PC-9 (cell line): ENCODE results near the gene CSF1R. TPM values are rescaled to one million over a fixed set of nuclear protein-coding genes. Genes with fewer than 3 reads are reported as not detected.

Experiments
- BruUV-seq: library from RNA; stranded (reverse); fragments of 400-500 nt; replicated peaks from 2 replicates; lab custom pipeline; 2021; lab: Mats Ljungman, UMichigan
- CTCF ChIA-PET: fragments of 300-600 bp; sonication (Branson Sonifier 250); formaldehyde crosslinking; loops from one replicate; lab custom pipeline; 2022; ENCODE audit warnings: antibody characterized with exemption; lab: Charles Lee
- POLR2A ChIA-PET: fragments of 300-600 bp; sonication (Branson Sonifier 250); formaldehyde crosslinking; loops from one replicate; lab custom pipeline; 2022; ENCODE audit warnings: antibody characterized with exemption; ENCODE audit not compliant: unreplicated experiment; lab: Charles Lee
- DNase-seq, 2 experiments: peaks; one replicate each; pipeline versions ENCODE4 v3.0.0 to v3.0.0-alpha.2; 2015 to 2022; ENCODE audit warnings: mixed read lengths in 1 of 2
- H2AFZ ChIP-seq: fragments of 200-600 bp; sonication (generic); 2 replicates; pipeline ENCODE4 v1.8.1; 2017; ENCODE audit warnings: antibody characterized with exemption
- H3F3A ChIP-seq: fragments of 200-600 bp; sonication (generic); 2 replicates; pipeline ENCODE4 v1.8.1; 2017; ENCODE audit warnings: antibody characterized with exemption, mild to moderate bottlenecking, low read depth; ENCODE audit not compliant: insufficient read depth
- H3K27ac ChIP-seq: fragments of 200-600 bp; sonication (generic); 2 replicates; pipeline ENCODE4 v1.6.1; 2016; ENCODE audit warnings: mixed run types
- H3K27me3 ChIP-seq: fragments of 200-600 bp; sonication (generic); 2 replicates; pipeline ENCODE4 v1.6.1; 2016; ENCODE audit warnings: low read depth, mixed run types; ENCODE audit not compliant: insufficient read depth
- H3K36me3 ChIP-seq: fragments of 200-600 bp; sonication (generic); 2 replicates; pipeline ENCODE4 v1.6.1; 2016; ENCODE audit warnings: low read depth, mixed run types
- H3K4me1 ChIP-seq: fragments of 200-600 bp; sonication (generic); replicated peaks from 2 replicates; pipeline ENCODE4 v1.6.1; 2016; ENCODE audit warnings: mixed run types; ENCODE audit not compliant: insufficient read depth
- H3K4me2 ChIP-seq: fragments of 200-600 bp; sonication (generic); 2 replicates; pipeline ENCODE4 v1.6.1; 2017; ENCODE audit warnings: mixed run types
- H3K4me3 ChIP-seq: fragments of 200-600 bp; sonication (generic); 2 replicates; pipeline ENCODE4 v1.6.1; 2016; ENCODE audit warnings: mixed run types
- H3K79me2 ChIP-seq: fragments of 200-600 bp; sonication (generic); 2 replicates; pipeline ENCODE4 v1.6.1; 2017; ENCODE audit warnings: low read depth, mixed run types
- H3K9me2 ChIP-seq: fragments of 200-600 bp; sonication (generic); 2 replicates; pipeline ENCODE4 v1.8.1; 2017; ENCODE audit warnings: mild to moderate bottlenecking; ENCODE audit not compliant: insufficient read depth
- H3K9me3 ChIP-seq: fragments of 200-600 bp; sonication (generic); 2 replicates; pipeline ENCODE4 v1.8.1; 2016; ENCODE audit warnings: low read depth; ENCODE audit not compliant: insufficient read depth
- H4K20me1 ChIP-seq: fragments of 200-600 bp; sonication (generic); 2 replicates; pipeline ENCODE4 v1.8.1; 2017; ENCODE audit not compliant: insufficient read depth
- EZH2 ChIP-seq: fragments of 200-600 bp; sonication (generic); IDR thresholded peaks from 2 replicates; pipeline ENCODE4 v1.8.0; 2017; ENCODE audit warnings: antibody characterized with exemption, low read depth
- intact Hi-C: fragments of 100-400 bp; cut with micrococcal nuclease; formaldehyde crosslinking; loops from one replicate; pipeline ENCODE4 v1.10.0; 2022; ENCODE audit not compliant: unreplicated experiment
- total RNA-seq: library from RNA; stranded (reverse); gene quantifications from 2 replicates; pipeline ENCODE4 v1.2.3, GENCODE V29; 2021
- TF ChIP-seq, protein P1 (sequence below): fragments of 200-600 bp; sonication (generic); conservative IDR thresholded peaks from 2 replicates; pipeline ENCODE4 v1.6.1; 2017; ENCODE audit warnings: mixed run types, antibody characterized with exemption, mild to moderate bottlenecking, moderate library complexity

Gene CSF1R
- total RNA-seq, 1 experiment from 2014 or later: 0.72 TPM

DNA sequence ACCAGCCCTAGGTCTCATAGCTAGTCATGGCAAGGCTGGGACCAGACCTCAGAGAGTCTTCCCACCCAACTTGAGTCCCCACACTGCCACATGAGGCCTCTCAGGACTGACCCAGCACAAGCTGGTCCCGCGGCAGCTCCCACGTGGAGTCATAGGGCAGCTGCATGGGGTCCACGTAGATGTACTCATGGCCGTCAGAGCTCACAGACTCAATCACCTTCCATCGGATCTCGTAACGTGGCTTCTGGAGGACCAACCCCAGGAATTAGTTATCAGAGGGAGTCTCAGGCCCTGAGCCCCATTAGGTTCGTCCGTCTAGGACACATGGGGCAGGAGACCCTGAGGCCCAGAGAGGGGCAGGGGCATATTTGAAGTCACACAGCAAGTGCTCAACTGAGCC, 39.0 kb upstream of the CSF1R start:
- CTCF ChIA-PET: interaction anchor here (0.8 kb wide), 1 partner anchor 14 kb away, joined by 20 read pairs; no protein-coding TSS in a partner anchor
- intact Hi-C loops: no loop called here
- BruUV-seq: no TSS peak

DNA sequence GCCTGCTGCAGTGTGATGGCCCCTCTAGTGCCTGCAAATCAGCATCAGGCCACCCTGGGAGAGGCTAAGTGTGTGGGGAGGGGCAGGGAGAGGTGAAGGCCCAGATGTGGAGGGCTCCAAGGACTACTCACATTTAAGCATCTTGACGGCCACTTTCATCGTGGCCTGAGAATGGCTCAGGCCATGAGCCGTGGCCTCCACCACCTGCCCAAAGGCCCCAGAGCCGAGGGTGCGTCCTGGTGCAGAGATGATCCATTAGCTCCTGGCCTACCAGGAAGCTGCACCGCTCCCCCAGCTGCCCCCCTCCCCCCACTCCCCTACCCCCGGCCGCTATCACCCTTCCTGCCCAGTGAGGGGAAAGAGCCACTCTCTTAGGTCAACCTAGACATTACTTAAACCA, 38.2 kb upstream of the CSF1R start:
- Histone ChIP-seq H3K27me3 (no peaks in the 10 kb centered on the region), H3K9me2 (no peaks in the 10 kb centered on the region), H3K9me3 (no peaks in the 10 kb centered on the region), H4K20me1 (no peaks in the 10 kb centered on the region), H3K4me1 (peaks cover 7% of the 10 kb centered on the region), H3K4me3 (no peak overlapping the region), H3K79me2 (no peaks in the 10 kb centered on the region), H3K27ac (no peak overlapping the region), H3F3A (no peaks in the 10 kb centered on the region), H2AFZ (no peak overlapping the region), H3K4me2 (no peak overlapping the region), H3K36me3 (no peaks in the 10 kb centered on the region)
- intact Hi-C loops: no loop called here
- BruUV-seq: no TSS peak
- TF ChIP-seq, protein P1, sequence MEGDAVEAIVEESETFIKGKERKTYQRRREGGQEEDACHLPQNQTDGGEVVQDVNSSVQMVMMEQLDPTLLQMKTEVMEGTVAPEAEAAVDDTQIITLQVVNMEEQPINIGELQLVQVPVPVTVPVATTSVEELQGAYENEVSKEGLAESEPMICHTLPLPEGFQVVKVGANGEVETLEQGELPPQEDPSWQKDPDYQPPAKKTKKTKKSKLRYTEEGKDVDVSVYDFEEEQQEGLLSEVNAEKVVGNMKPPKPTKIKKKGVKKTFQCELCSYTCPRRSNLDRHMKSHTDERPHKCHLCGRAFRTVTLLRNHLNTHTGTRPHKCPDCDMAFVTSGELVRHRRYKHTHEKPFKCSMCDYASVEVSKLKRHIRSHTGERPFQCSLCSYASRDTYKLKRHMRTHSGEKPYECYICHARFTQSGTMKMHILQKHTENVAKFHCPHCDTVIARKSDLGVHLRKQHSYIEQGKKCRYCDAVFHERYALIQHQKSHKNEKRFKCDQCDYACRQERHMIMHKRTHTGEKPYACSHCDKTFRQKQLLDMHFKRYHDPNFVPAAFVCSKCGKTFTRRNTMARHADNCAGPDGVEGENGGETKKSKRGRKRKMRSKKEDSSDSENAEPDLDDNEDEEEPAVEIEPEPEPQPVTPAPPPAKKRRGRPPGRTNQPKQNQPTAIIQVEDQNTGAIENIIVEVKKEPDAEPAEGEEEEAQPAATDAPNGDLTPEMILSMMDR: no peak
- no peak for TF ChIP-seq EZH2
- no peak for DNase-seq
- ChIA-PET CTCF (interaction anchor here (0.8 kb wide), 1 partner anchor 14 kb away, joined by 20 read pairs; no protein-coding TSS in a partner anchor), POLR2A (no interaction called here)

More for the DNA sequence above, 39.0 kb upstream of the CSF1R start:
- no peak overlapping the region for H3K27ac ChIP-seq
- no peak overlapping the region for H3K4me2 ChIP-seq
- no peaks in the 10 kb centered on the region for H3K79me2 ChIP-seq
- H3K9me3 ChIP-seq: no peaks in the 10 kb centered on the region
- no peaks in the 10 kb centered on the region for H3F3A ChIP-seq
- H2AFZ ChIP-seq: no peak overlapping the region
- H3K27me3 ChIP-seq: no peaks in the 10 kb centered on the region
- POLR2A ChIA-PET: no interaction called here
- H3K4me3 ChIP-seq: no peak overlapping the region
- TF ChIP-seq EZH2: no peak
- TF ChIP-seq, protein P1: no peak
- peaks cover 7% of the 10 kb centered on the region for H3K4me1 ChIP-seq
- DNase-seq: no peak
- no peaks in the 10 kb centered on the region for H3K36me3 ChIP-seq
- no peaks in the 10 kb centered on the region for H4K20me1 ChIP-seq
- no peaks in the 10 kb centered on the region for H3K9me2 ChIP-seq

DNA sequence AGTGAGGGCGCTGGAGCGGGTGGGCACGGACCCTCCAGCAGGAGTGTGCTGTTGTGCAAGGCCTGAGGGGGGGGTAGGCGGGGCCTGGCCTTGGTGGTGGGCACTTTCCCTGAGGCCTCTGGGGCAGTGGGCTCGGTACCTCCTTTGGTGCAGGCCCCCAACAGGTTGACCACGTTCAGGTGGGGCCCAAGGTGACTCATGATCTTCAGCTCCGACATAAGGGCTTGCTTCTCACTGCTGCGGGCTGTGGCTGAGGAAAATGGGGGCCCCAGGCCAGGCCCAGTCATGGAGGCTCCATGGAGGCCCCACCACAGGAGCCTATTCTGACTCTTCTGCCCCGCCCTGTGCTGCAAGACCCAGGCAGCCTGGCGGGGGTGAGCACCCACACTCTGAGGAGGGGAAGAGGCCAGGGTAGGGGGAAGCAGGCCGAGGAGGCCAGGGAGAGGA, 37.8 kb upstream of the CSF1R start:
- no peak overlapping the region for H3K27ac ChIP-seq
- H3K9me3 ChIP-seq: no peaks in the 10 kb centered on the region
- BruUV-seq: no TSS peak
- no peaks in the 10 kb centered on the region for H3K36me3 ChIP-seq
- H4K20me1 ChIP-seq: no peaks in the 10 kb centered on the region
- H3K79me2 ChIP-seq: no peaks in the 10 kb centered on the region
- H3K4me1 ChIP-seq: peaks cover 7% of the 10 kb centered on the region
- no peaks in the 10 kb centered on the region for H3K27me3 ChIP-seq
- intact Hi-C loops: no loop called here
- no peak overlapping the region for H3K4me3 ChIP-seq
- DNase-seq: no peak
- TF ChIP-seq EZH2: no peak
- TF ChIP-seq, protein P1: no peak
- POLR2A ChIA-PET: no interaction called here
- CTCF ChIA-PET: no interaction called here
- no peak overlapping the region for H3K4me2 ChIP-seq
- H3F3A ChIP-seq: no peaks in the 10 kb centered on the region
- H2AFZ ChIP-seq: no peak overlapping the region
- H3K9me2 ChIP-seq: no peaks in the 10 kb centered on the region
